ENCODE measurements around the gene KIZ.

DNA sequence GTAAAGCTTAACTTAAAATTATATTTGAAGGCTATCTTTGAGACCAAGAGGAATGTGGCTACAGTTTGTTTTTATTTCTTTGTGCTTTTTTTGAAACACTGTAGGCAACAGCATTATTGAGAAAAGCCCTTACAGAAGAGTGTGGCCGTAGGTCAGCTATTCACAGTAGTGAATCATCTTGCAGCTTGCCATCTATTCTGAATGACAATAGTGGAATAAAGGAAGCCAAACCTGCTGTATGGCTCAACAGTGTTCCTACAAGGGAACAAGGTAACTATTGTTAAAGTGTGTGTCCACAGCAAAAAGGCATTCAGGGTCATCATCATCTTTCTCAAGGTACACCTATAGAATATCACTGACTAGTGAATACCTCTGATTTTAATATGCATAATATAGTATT, 88.5 kb downstream of the KIZ start:
- TF ChIP-seq CTCF (IDR thresholded peaks at IDR 0.05), result no peak
- TF ChIP-seq POLR2A (IDR thresholded peaks at IDR 0.05), result no peak
